Erythroblast (primary cell): ENCODE measurements around the gene HCFC1.

Source experiments
- GATA1 ChIP-seq: IDR thresholded peaks from 2 replicates; pipeline ENCODE4 v1.6.1; 2011; ENCODE audit warnings: low read depth, mild to moderate bottlenecking, control low read depth, low read length, moderate library complexity
- POLR2A ChIP-seq: IDR thresholded peaks from 2 replicates; pipeline ENCODE4 v1.6.1; 2011; ENCODE audit warnings: mild to moderate bottlenecking, low read length

DNA sequence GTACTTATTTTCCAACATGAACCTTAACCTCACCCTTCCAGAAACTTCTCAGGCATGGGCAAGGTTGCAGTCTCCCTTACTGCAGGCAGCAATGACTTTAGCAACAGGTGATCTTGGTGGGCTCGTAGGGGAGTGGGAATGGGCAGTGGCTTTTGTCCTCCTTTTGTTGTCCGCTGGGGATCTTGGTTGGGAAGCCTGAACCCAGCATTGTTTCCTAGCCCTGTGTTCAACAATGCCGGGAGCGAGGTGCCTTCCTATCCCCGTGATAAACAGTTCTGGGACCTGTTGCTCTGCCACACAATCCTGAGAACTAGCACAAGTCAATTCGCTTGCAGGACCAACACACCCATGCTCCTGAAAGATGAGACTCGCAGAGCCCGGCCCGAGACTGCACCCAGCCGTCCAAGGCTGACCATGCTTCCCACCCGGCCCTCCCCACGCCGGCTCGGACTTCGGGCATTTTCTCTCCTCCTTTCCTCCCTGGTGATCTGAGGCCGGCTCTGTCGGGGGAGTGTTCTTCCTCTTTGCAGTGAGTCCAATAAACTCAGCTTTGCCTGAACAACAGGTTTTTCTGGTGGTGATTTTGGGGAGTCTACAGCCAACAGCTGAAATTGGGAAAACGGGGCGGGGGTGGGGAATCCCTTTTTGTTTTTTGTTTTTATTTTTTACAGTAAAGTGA is 27.9 kb upstream of the HCFC1 start:
- TF ChIP-seq POLR2A (no peak), GATA1 (no peak)
